HG02973 (cell line): ENCODE data around the gene DMRTA2.

Source experiments
- ATAC-seq: cut with Tn5 transposase; IDR thresholded peaks from one replicate; pipeline ENCODE4 v1.9.1; 2021; ENCODE audit warnings: moderate library complexity; ENCODE audit not compliant: unreplicated experiment

The DMRTA2 gene

DNA sequence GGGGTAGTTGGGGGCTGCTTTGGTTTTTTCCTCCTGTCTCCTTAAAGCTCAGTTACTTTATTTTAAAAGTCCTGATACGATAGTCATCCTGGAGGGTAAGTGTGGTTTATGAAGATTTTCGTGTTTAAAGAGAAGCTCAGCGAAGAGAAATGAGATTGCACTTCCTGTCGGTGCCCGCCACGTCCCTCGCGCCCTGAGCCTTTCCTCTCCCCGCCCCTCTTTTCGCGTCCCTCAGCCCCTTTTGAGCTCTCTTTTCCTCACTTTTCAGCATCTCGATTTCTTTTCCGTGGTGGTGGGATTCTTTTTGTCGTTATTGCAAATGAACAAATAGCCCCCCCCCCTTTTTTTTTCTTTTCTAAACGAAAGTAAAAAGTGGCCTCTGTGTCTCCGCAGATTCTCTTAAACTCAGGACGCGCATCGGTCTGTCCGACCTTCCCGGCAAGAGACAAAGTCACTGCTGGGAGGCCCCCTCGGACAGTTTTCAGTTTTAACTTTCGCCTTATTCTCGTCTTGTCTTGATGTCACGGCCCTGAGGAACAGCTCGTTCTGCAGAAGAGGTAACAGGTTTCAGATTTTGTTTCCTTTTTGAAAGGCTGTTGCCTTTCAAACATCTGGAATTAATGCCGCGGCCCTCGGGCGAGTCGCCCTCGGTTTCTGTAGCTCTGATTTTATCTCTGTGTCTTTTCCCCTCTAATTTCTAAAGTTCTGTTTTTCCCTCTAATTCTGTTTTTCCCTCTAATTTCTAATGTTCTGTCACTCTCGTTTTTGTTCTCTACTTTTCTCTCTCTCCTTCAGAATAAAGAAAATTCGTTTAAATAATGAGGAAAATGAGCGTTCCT lies 1.0 kb upstream of the DMRTA2 start:
- no peak for ATAC-seq

DNA sequence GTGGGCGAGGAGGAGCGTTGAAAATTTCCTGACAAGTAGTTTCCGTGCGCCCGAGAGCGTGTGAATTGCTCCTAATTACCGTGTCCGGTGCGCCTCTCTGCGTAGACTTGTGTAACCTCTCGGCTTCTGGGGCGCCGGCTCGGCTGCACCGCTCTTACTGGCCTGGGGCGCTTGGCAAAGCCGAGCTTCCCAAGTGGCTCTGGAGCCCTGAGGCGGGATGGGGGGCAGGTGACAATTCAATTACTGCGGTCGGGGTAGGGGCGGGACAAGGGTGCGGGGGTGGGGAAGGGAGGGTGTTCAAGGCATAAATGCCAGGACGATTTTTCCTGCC lies 392 bp upstream of the DMRTA2 start:
- ATAC-seq, result no peak

DNA sequence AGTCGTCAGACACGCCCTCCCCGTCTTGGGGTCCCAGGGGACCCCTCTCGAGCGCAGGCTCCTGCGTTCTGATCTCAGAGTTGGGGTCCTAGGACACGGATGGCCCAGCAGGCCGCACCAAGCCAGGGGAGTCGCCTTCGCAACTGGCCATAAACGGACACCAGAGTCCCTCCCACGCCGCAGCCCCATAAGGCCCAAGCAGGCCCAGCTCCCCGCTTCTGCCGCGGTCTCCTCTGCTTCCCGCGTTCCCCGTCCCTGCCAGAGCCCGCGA lies 633 bp downstream of the DMRTA2 start:
- no peak for ATAC-seq

DNA sequence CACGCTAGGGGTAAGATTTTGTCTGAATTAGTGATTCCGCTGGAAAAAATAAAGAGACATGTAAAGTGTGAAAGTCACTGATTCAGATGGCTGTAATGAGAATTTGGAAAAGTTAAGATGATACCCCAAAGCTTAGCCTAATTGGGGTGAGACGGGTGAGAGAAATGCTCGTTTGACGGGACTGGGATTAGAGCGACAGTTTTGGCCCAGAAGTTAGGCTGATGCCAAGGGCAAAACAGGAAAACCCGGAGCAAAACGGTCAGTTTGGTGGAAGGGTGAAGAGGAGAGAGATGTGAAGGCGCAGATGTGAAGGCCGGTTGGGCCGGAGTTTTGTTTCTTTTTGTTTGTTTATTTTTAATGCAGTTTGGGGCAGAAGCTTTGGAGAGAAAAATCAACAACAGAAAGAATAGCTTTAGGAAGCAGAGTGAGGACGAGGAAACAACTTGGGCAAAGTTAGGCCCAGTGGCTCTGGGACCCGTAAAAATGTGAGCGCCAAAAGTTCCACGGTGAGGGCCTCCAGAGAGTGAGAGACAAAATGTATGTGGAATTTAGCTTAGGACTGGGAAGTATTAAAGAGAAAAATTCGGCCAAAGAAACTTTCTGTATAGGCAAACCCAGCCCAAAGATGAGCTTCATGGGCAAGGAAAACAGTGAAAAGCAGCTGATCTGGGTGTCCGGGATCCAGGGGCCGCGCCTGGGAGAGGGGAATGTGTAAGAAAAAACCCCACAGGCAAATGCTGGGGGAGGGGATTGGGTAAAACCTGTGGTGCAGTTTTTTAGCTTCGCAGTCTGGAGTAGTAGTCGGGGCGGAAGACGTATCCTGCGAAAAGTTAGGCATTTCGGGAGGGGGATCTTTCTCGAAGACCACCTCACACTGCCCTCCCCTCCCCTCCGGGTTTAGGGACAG lies 1.2 kb downstream of the DMRTA2 start:
- ATAC-seq, result no peak

DNA sequence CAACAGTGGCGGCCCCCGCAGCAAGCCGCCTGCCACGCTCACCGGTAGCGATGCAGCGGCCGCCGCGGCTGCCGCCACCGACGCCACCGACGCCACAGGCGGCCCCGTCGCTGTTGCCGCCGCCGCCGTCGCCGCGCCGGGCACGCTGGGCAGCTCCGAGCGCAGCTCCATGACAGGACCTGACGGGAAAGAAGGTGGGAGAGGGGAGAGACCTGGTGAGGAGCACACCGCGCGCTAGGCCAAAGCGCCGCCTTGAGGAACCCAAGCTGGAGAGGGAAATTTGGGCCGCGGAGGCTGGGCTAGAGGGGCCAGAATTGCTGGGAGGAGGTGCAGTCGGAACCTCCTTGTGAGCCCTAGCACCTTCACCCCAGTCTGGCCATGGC lies 1.9 kb downstream of the DMRTA2 start:
- ATAC-seq, result no peak

DNA sequence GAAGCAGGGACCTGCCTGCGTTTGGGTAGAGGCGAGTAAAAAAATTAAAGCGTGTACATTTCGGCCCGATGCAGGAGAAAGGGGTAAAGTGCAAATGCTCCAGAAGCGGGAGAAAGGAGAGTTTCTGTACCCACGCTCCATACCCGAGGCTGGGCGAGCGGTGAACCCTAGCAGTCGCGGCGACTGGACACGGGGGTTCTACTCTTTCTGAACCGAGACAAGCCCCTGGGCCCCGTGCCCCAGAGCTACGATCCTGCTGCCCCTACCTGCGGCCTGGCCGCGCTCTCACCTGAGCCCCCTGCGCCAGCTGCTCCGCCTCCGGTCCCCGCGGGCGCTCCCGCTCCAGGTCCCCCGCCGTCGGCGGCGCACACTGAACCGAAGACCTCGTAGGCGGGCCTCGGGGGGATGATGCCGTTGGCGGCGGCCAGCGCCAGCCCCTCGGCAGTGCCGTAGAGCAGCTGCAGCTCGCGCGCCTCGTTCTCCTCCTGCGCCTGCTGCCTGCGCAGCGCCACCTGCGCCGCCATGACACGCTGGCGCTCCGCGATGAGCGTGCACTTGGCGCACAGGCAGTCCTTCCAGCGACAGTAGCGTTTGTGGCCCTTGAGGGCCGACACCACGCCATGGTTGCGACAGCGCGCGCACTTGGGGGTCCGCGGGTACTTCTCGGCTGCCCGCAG lies 2.4 kb downstream of the DMRTA2 start:
- ATAC-seq, result no peak

DNA sequence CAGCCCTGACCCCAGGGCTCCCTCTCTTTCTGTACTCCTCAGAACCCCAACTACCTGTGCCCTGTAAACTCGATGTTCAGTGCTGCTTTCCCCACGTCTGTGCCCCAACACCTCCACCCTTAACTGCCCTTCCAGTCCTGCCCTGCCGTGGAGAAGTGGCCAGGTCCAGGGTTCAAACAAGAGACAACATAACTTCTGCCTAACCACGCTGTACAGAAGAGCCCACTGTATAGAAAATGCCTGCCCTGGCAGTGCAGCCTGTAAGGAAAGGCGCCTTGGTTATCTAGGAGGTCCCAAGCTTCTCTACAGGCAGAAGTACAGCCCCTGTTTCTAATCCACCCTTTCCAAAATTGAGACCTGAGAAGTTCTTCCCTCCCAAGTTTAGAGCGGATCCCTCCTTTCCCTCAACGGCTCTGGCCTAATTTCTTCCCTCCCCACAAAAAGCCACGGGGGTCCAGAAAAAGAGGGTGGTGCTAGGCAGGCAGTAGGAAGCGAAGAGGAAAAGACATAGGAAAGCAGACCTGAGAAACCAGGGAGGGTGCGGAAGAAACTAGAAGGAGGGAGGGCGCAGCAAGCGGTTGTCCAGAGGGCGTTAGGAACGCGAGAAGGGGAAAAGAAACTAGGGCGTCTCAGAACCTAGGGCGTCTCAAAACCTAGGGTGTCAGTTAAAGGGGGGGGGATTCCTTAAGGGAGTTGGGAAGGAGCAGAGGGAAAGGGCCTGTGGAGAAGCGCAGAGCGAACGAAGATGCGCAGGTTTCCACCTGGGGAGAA lies 3.2 kb downstream of the DMRTA2 start:
- ATAC-seq, result no peak

DNA sequence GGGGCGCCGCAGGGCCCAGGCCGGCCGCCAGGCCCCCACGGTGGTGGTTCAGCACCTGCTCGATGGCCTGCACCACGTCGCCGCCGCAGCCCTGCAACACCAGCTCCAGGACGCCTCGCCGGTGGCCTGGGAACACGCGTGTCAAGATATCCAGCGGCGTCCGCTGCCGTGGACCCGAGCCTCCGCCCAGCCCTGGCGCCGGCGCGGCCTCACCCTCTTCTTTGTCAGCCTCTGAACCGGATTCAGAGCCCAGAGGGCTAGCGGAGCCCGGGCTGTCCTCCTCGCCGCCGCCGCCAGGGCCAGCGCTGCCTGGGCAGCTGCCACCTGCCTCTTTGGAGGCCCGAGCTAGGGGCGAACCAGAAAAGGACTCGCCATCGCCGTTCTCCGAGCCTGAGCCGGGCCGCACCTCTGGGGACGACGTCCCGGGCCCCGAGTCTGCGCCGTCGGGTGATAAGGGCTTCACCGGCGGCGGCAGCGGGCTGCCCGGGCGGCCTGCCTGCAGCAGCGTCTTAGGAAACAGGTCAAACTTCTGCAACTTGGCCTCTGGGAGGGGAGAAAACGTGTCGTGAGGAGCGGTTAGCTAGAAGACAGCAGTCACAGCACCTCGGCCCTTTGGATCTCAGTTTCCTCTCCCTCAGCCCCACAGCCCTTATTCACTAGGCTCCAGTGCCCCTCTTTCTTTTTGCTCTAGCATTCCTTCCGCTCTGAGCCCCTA lies 3.9 kb downstream of the DMRTA2 start:
- no peak for ATAC-seq

DNA sequence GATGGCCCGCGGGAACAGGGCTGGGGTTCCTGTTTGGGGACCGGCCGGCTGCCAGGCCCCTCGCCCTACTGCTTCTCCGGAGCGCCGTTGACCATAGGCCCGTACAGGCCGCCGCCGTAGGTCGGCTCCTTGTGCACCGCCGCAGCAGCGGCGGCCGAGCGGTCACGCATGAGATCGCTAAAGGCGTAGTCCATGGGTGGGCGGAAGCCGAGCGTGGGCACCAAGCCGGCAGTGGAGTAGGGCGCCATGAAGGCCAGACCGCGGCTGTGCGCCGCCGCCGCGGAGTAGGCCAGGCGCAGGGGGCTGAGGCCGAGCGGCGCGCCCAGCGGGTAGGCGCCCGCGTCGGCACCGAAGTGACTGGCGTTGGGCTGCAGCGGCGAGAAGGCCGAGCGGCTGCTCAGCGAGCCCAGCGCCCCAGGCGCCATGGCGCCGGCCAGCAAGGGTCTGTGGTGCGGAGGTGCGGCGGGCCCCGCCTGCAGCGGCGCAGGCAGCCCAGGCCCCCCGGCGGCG lies 4.6 kb downstream of the DMRTA2 start:
- no peak for ATAC-seq

DNA sequence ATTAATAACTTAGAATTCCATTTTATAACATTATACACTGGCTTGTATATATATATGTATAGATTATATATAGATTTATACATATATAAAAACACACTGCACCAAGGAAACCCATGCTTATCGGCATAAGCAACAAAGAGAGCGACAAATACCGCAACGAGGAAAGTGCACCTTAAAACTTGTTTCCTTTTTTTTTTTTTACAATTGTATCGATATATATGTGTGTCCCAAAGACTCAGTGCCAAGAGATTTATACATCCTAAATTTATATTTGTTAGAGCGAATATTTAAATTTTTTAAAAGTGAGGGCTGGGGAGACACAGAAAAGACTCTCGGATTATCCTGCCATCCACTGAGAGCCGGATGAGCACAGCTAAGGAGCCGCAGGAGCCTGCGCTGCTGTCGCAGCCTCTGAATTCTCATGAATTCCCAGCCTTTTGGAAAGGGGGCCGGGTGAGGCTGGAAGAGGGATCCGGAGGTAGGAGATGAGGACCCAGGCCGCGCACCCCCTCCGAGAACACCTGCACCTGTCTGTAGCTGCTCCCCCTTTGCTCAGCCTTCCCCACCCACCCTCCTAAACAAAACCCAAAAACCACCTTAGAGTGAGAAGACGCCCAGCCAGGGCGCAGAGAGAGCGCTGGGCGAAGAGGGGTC lies 5.2 kb downstream of the DMRTA2 start:
- ATAC-seq, result no peak

DNA sequence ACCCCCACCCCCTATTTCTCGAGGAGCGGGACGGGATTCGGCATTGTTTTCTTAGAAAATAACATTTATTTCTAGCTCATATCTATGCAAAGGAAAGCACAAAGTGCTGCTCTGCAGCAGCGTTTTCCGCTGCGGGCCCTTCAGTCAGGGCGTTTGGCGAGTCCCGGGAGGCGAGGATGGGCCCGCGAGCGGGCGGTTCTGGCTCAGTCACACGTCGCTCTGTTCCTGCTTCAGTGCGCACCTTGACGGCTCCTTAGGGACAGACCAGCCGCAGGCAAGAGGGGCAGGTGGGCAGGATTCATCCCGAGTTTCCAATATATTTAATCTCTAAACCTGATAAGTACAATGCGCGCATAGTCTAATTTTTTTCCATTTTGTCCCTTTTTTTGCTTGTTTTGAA lies 5.7 kb downstream of the DMRTA2 start:
- no peak for ATAC-seq

DNA sequence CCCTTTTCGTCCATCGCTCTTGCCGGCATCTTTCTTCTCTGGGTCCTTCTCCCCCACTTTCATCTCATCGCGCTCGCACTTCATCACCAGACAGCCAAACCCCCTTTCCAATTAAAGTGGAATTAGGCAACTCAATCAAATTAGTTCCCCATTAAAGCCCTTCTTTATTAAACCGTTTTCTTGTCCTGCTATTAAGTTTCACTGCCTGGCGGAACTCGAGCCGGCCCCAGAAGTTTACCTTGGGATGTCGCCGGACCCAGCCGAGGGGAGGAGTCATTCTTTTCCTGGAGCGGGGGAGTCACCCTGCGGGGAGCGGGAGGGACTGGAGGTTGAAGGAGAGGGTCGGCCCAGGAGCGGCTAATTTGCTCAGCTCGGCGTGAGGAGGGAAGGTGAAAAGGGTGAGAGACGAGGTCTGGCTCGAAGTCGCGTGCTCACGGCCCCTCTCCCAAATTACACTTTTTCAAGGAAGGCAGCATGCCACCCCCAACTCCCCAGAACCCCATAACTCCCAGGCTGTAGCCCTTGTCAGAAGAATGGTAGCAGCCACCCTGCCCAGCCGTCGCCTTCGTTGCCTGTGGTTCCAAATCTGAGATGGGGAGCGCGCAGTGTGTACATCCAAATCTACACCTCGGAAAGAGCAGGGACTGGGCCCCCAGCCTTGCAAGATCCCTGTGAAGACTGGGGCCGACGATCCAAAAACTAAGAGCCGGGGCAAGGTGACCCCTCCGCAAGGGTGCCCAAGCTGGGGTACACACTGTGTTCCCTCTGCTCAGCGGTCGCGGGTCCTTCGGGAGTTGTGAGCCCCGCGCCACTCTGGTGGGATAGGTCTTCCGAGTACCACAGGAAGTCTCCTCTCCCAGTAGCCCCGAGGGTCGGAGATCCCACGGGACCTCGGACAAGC lies 6.4 kb downstream of the DMRTA2 start:
- no peak for ATAC-seq

DNA sequence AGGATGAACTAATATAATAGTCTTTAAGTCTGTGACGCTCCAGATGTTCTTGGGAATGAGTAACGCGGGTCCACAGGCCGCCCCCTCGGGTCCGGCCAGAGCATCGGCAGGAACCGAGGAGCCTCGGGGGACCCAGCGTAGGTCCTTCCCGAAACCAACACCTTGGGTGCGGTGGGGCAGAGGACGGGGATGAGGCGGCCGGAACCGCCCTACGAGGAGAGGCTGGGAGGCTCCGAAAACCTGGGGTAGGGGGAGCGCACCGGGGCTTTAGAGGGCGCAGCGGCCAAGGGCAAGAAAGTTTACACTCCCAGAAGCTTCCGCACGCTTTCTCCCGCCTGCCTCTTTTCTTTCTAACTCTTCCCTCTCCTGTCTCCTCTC lies 7.1 kb downstream of the DMRTA2 start:
- no peak for ATAC-seq

DNA sequence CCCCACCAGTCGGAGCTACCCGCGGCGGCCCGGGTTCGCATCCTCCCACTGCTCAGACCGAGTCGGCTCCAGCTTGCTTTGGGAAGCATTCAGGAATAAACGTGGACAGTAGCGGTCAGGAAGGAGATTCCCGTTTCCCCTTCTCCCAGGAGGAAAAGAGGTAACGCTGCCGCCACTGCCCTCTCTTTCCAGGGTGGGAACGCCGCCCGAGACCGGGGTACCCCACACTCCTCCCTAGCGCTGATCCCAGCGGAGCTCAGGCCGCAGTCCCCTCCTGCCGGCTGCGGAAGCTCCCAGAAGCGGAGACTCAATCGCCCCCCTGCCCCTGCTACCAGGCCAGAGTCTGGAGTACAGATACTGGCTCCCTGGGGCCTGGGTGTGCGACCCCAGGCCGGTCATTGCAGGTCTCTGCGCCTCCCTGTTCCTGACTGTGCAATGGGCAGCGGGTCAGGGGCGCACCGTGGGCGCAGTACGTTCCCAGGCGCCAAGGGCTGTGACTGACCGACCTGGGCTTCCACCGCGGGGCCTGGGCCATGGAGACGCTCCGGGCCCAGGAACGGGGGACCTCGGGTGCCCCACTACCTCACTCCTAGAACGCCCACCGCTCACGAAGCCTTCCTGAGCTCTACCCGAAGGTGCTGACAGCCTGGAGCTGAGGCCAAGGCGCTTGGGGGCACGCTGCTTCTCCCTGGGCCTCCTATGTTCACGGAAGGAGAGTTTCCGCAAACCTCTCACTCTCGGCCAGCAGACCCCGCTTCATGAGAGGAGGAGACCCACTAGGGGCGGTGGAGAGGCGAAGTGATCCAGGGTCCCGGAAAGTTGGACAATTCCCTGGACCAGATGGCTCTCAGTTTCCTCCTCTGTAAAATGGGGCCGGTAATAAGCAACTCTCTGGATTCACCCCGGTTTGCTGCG lies 7.8 kb downstream of the DMRTA2 start:
- ATAC-seq, result no peak

DNA sequence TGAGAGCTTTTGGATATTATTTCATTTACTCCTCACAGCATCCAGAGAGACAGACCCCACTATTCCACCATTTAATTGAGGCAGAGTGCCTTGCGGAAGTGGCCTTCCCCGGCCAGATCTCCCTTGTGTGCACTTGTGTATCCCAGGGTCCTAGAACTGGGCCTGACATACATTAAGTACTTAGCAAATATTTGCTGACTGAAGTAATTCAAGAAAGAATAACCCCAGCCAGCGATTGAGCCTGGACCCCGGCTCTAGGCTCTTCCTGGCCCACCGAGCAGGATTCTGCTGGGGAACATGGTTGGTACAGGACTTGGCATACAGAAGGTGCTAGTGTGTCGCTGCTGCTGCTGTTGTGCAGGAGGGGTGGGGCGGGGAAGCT lies 8.4 kb downstream of the DMRTA2 start:
- no peak for ATAC-seq

DNA sequence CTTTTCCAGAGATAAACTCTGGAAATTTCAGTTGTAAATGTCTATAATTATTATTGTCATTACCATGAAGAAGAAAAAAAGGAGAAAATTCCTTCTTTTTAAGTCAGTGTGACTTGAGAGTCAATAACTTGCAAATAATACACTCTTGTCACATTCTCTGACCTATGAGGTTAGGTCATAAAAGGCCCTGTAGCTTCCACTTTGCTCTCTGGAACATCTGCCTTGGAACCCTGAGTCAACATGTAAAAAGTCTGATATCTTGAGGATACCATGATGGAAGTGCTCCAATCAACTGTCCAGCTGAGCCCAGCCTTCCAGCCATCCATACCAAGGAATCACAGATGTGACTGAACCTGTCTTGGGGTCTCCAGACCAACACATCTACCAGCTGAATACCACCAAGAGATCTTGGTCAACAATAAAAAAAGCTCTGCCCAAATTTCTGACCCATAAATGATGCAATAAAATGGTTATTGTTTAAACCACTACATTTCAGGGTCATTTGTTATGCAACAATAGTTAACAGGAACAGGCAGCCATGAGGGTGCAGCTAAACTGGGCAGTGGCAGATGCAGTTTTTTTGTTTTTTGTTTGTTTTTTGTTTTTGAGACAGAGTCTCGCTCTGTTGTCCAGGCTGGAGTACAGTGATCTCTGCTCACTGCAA lies 10.3 kb downstream of the DMRTA2 start:
- no peak for ATAC-seq

DNA sequence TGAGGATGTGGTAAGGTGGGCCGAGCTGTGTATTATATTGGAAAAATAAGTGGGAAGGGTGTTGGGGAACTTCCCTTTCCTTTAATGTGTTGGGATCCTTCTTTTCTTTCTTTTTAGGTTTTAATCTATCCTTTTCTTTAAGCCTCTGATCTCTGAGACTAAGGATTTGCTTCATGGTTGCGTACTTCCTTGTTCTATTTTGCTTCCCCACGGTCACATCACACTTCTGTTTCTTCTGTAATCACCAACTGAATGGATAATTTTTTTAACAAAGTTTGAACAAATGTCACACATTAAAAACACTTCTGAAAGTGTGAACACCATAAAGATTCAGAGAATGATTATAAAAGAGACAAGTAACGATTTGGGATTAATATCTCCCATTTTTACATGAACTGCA lies 17.4 kb downstream of the DMRTA2 start:
- ATAC-seq, result no peak
